GM21528 (cell line): Measurements from ENCODE around the gene CD55.

Experiments
- ATAC-seq: cut with Tn5 transposase; IDR thresholded peaks from one replicate; pipeline ENCODE4 v1.9.1; 2021; ENCODE audit warnings: mild to moderate bottlenecking, moderate library complexity; ENCODE audit not compliant: unreplicated experiment, low FRiP score

Gene CD55

GRCh38 chr1:207321079-207321789 is at the start of gene CD55:
TSS of gene CD55 (plus strand) at chr1:207321678. CDS start at chr1:207321766, 88 bp downstream.
- peak; percentile 96 for ATAC-seq

GRCh38 chr1:207274882-207275281 is 46.6 kb upstream of the CD55 start:
- no peak for ATAC-seq

- ATAC-seq, result no peak
These were observed 45.0 kb upstream of the CD55 start for GRCh38 chr1:207276465-207276864.

GRCh38 chr1:207277241-207277640 is 44.2 kb upstream of the CD55 start:
- ATAC-seq, result no peak

- no peak for ATAC-seq
These were observed 41.8 kb upstream of the CD55 start for GRCh38 chr1:207279652-207280051.

- ATAC-seq, result no peak
These were observed 40.8 kb upstream of the CD55 start for GRCh38 chr1:207280706-207281105.

GRCh38 chr1:207282058-207282457 is 39.4 kb upstream of the CD55 start:
- no peak for ATAC-seq

GRCh38 chr1:207282496-207283380 is 38.7 kb upstream of the CD55 start:
- no peak for ATAC-seq

GRCh38 chr1:207283421-207283820 is 38.1 kb upstream of the CD55 start:
- no peak for ATAC-seq

- no peak for ATAC-seq
These were observed 37.1 kb upstream of the CD55 start for GRCh38 chr1:207284209-207284897.

- ATAC-seq, result no peak
These were observed 34.6 kb upstream of the CD55 start for GRCh38 chr1:207286786-207287468.

- ATAC-seq, result no peak
These were observed 33.2 kb upstream of the CD55 start for GRCh38 chr1:207288315-207288714.

- no peak for ATAC-seq
These were observed 31.7 kb upstream of the CD55 start for GRCh38 chr1:207289756-207290155.

GRCh38 chr1:207291723-207292122 is 29.8 kb upstream of the CD55 start:
- no peak for ATAC-seq

GRCh38 chr1:207298186-207298585 is 23.3 kb upstream of the CD55 start:
- ATAC-seq, result no peak

- ATAC-seq, result no peak
These were observed 22.7 kb upstream of the CD55 start for GRCh38 chr1:207298636-207299398.

GRCh38 chr1:207300970-207301369 is 20.5 kb upstream of the CD55 start:
- ATAC-seq, result no peak

GRCh38 chr1:207302618-207303393 is 18.7 kb upstream of the CD55 start:
- ATAC-seq, result no peak
